ENCODE measurements around the gene ICAM1.

Gene ICAM1

DNA sequence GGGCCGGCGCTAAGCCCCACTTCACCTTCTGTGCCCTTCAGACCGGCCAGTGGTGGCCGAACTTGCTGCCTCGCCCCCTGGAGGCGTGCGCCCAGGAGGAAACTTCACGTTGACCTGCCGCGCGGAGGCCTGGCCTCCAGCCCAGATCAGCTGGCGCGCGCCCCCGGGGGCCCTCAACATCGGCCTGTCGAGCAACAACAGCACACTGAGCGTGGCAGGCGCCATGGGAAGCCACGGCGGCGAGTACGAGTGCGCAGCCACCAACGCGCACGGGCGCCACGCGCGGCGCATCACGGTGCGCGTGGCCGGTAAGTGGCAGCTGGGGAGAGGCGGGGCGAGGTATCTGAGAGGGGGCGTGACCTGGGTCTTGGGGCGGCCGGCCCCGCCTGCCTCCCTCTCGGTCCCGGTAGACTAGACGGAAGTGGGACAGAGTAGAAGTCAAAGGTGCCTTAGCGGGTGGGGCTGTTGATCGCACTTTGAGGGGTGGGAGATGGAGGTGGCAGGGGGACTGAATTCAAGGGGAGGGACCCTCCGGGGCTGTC lies 24.5 kb downstream of the ICAM1 start:
- no peak for DNase-seq

- DNase-seq, result no peak
Measured at GRCh38 chr19:10295847-10296591, 25.1 kb downstream of the ICAM1 start.

DNA sequence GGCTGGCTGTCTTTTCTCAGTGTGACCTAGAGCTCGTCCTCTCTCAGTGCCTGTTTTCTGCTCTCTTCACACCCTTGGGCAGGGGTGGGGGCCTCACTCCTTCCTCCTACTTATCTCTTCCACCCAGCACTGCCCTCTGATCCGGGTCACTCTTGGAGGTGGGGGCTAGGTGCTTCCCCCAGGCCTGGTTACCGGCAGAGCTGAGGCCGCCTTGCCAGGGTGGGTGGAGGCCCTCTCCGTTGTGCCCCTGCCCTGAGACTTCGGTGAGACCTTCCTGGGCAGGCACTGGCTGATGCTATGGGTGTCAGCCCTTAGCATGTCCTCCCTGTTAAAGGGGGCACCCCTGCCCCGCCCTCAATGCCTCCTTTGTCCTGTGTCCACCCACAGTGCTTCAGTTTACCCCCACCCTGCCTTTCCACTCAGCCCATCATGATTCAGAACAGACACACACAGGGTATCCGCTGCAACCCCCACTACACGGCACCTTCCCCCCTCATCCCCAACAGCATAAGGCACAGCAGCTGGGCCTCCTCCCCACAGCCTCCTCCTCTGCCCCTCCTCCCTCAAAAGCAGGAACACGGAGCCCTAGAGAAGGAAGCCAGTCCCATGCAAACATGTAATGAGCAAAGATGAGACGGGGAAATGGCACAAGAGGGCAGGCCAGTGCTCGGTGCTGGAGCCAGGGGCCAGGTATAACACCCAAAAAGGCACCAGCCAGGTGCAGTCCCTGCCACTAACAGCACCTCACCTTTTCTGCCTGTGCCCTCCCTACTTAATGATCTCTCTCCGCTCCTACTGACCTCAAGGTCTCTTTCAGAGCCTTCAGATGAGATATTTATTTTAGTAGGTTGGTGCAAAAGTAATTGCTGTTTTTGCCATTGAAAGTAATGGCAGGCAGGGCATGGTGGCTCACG lies 28.9 kb downstream of the ICAM1 start:
- DNase-seq, result peak; percentile 44

- peak; percentile 82 for DNase-seq
Measured at GRCh38 chr19:10305139-10305806, 34.4 kb downstream of the ICAM1 start.

- no peak for DNase-seq
Measured at GRCh38 chr19:10306327-10306726, 35.4 kb downstream of the ICAM1 start.

- no peak for DNase-seq
Measured at GRCh38 chr19:10309423-10309822, 38.5 kb downstream of the ICAM1 start, which contains the start of gene ZGLP1. ZGLP1 (minus strand) TSS chr19:10309815.

DNA sequence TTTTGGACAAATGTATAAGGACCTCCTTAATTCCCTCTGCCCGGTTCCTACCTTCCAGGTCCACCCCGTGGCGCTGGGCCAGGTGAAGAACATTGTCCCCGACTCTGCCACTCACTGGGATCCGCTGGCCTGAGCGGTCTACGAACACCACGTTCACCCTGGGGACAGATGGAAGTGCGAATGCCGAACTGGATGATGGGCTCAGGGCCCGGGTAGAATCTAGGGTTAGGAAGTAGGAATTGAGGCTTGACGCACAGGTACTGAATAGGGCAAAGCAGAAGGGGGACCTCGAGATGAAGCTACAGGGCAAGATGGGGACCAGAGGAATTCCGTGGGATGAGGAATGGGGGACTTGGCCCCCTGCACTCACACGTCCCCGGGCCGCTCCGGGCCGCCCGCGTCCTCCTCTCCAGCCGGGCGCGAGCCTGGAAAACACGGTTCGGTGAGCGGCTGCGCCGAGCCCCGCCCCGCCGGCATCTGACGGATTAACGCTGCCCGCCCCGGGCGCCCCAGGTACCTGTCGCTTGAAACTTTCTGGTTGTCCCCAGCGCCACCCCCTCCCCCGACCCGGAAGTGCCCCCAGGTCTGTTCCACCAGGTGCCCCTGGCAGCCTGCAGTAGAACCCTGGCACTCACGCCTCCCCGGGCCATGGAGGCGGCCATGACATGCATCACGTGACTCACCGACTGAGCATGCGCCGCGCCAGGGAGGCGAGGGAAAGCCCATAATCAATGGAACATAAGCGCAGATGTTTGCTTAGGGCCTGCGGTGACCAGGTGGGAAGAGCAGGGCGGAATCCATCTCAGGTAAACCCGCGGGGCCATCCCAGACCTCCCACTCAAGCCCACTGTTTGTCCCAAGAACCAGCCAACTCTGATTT lies 44.7 kb downstream of the ICAM1 start, which contains the start of gene FDX2:
Gene FDX2, minus strand, starts transcription at position 681 of the 880 bp plus-strand sequence. Its CDS starts 19 bp downstream, at position 662.
- peak; percentile 74 for DNase-seq

DNA sequence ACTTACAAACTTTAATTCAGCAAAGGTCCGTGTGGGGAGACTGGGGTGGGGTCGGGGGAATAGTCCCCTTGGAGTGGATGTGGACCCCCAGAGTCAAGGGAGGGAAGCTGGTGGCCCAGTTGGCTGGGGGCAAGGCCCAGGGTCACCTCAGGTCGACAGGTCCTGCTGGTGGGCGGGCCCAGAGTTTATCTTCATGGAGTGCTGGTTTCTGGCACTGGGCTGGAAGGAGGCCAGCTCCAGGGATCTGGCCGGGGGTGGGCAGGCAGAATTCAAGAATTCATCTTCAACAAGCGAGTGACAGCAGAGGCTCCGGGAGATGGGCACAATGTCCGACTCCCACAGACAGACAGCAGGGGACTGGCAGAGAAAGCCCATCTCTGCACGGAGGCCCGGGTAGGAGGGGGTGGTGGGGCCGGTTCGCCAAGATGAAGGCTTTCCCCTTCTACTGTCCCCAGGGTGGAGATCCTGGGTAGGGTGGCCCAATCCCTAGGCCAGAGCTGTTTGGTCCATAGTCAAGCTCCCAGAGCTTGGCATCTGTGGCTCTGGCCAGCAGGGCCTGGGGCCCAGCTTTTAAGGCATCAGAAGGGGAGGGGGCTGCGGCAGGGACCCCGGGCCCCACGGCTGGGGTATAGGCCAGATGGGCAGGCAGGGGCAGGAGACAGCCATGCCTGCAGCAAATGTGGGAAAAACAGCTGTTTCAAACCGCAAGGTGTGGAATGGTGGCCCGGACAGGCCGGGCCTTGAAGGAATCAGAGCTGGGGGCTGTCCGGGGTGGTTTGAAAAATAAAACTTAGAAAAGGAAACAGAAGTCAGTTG lies 45.5 kb downstream of the ICAM1 start:
- DNase-seq, result no peak

GRCh38 chr19:10317045-10317856 lies 46.3 kb downstream of the ICAM1 start:
- no peak for DNase-seq

GRCh38 chr19:10317857-10318462 lies 47.0 kb downstream of the ICAM1 start:
- DNase-seq, result no peak

DNA sequence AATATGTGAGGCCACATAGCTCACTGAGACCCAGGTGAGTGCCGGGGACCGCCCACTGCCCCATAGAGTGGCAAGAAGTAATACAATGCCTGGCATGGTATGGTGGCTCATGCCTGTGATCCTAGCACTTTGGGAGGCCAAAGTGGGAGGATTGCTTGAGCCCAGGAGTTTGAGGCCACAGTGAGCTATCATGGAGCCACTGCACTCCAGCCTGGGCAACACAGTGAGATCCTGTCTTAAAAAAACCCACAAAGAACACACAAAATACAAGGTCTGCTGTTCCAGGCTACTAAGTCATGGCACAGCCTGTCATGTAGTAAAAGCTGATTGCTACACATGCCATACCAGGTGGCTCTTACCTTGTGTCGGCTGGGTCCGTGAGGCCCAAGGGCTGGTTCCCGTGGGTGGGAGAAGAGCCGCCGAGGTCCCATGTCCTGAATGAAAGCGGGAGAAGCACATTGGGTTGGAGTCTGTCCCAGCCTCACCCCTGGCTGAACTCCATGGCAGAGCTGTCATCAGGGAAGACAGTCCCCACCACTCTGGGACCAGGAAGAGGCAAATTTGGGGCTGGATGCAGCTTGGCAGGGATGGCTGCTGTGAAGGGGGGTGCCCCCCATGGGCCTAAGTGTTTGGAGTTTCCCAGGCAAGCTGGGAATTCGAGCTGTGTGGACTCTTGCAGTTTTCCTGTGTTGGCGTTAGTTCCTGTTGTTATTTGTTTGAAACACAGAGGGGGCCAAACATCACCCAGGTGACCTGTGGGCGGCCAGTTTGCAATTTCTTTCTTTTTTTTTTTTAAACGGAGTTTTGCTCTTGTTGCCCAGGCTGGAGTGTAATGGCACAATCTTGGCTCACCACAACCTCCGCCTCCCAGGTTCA lies 48.1 kb downstream of the ICAM1 start:
- DNase-seq, result no peak

GRCh38 chr19:10320602-10321416 lies 49.9 kb downstream of the ICAM1 start:
- no peak for DNase-seq

DNA sequence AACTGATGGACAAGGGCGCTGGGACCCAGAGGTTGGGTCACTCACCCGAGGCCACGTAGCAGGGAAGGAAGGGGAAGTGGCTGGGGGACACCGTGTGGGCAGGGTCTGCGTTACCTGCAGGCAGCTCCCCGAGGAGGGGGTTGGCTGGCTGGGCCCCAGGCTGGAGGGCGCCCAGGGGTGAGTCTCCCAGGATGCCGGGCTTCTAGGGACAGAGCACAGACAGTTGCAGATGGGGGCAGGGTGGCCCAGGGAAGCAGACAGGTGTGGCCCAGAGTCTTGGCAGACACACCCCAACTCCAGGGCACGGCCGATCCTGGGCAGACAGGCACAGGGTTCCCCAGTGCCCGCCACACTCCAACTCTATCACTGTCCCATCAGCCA lies 50.5 kb downstream of the ICAM1 start:
- DNase-seq, result no peak

DNA sequence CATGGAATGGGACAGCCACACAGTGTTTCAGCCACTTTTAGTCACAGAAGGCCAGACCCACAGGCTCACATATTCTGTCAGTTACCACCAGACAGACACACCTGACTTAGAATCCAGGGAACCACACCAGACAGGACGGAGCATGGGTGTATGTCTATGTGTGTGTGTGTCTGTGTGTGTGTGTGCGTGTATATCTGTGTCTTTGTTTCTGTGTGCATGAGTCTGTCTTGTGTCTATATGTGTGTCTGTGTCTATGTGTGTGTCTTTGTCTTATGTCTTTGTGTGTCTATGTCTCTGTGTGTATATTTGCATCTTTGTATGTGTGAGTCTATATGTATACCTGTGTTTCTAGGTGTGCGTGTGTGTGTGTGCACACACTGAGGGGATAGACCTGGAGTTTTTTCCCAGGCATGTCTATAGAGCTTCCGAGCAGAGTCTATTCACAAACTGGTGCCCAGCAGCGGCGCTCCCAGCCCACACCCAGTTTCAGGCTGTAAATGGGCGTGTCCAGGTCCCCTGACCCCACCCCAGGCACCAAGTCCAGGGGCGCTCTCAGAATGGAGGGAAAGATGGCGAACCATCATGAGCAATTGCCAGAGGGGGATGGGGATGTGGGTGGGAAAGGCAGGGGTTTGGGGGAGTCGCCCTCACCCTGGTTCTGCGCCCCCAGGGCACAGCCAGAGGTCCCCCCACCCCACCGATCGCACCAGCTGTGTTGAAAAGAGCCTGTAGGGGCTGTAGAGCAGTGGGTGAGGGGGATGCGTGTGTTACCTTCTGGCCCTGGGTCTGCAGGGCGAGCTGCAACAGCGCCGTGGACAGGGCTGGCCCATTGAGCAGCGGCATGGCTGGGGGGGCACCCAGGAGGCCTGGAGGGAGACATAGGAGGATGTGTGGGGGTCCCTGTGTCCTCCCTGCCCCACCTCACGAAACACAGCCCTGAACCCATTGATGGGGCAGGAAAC lies 51.2 kb downstream of the ICAM1 start:
- DNase-seq, result no peak

DNA sequence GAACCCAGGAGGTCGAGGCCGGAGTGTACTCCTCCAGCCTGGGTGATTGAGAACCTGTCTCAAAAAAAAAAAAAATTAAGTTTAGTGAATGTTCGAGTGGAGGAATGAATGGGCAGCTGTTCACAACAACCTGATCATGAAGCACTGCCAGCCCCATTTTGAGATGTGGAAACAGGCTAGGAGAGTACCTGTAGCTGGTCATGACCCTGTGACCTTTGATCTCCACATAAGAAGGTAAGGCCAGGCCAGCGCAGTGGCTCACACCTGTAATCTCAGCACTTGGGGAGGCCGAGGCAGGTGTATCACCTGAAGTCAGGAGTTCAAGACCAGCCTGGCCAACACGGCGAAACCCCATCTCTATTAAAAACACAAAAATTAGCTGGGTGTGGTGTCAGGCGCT lies 54.8 kb downstream of the ICAM1 start:
- no peak for DNase-seq

GRCh38 chr19:10327793-10328192 lies 56.9 kb downstream of the ICAM1 start:
- no peak for DNase-seq
